Thymus (tissue), 14 donors: ENCODE data around the gene TULP3. TPM values are rescaled to one million over a fixed set of nuclear protein-coding genes. Genes with fewer than 3 reads are reported as not detected.

Experiments
- DNase-seq, 9 donors: peaks; one replicate each; pipeline ENCODE4 v3.0.0-alpha.2; 2013; ENCODE audit warnings: low spot score in 9 of 9, low read depth in 6 of 9, missing footprints in 1 of 9
- H3K27ac ChIP-seq, 2 donors: one replicate each; pipeline ENCODE4 v1.5.1; 2013; ENCODE audit warnings: control low read depth in 1 of 2, low read depth in 1 of 2, low read length in 1 of 2, mild to moderate bottlenecking in 1 of 2, moderate library complexity in 1 of 2
- H3K27me3 ChIP-seq, 2 donors: one replicate each; pipeline ENCODE4 v1.5.1; 2013; ENCODE audit warnings: low read length in 1 of 2; ENCODE audit not compliant: control insufficient read depth in 2 of 2, insufficient read depth in 1 of 2
- H3K36me3 ChIP-seq, 2 donors: one replicate each; pipeline ENCODE4 v1.5.1; 2013; ENCODE audit warnings: low read length in 1 of 2, mild to moderate bottlenecking in 1 of 2, moderate library complexity in 1 of 2; ENCODE audit not compliant: control insufficient read depth in 2 of 2, insufficient read depth in 2 of 2
- H3K4me1 ChIP-seq, 2 donors: one replicate each; pipeline ENCODE4 v1.5.1; 2013; ENCODE audit warnings: low read length in 2 of 2; ENCODE audit not compliant: control insufficient read depth in 2 of 2, insufficient read depth in 2 of 2
- H3K4me3 ChIP-seq, 2 donors: one replicate each; pipeline ENCODE4 v1.5.1; 2013; ENCODE audit warnings: low read length in 2 of 2, control low read depth in 1 of 2, mild to moderate bottlenecking in 1 of 2
- H3K9me3 ChIP-seq, 2 donors: one replicate each; pipeline ENCODE4 v1.5.1; 2013; ENCODE audit warnings: low read length in 1 of 2, mild to moderate bottlenecking in 1 of 2; ENCODE audit not compliant: control insufficient read depth in 2 of 2, insufficient read depth in 1 of 2
- WGBS: extraction: QIAGEN DNeasy Blood & Tissue Kit; methylation state at CpG from one replicate; pipeline ENCODE4 v1.1.7; 2013; 5-methylcytosine and 5-hydroxymethylcytosine counted together
- long read RNA-seq, 10 donors: transcript quantifications; one replicate each; lab custom pipeline, GENCODE V29; 2026
- polyA plus RNA-seq: library from polyadenylated mRNA; stranded (reverse); fragments of 200-250 nt; gene quantifications from one replicate; pipeline ENCODE4 v1.2.3, GENCODE V29; 2013
- total RNA-seq: library from RNA; stranded (reverse); fragments of 120-200 nt; gene quantifications from one replicate; pipeline ENCODE4 v1.2.4, GENCODE V29; 2013
- donor health status: healthy.

TULP3 gene, protein sequence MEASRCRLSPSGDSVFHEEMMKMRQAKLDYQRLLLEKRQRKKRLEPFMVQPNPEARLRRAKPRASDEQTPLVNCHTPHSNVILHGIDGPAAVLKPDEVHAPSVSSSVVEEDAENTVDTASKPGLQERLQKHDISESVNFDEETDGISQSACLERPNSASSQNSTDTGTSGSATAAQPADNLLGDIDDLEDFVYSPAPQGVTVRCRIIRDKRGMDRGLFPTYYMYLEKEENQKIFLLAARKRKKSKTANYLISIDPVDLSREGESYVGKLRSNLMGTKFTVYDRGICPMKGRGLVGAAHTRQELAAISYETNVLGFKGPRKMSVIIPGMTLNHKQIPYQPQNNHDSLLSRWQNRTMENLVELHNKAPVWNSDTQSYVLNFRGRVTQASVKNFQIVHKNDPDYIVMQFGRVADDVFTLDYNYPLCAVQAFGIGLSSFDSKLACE
- total RNA-seq (10.3 TPM), polyA plus RNA-seq (10.5 TPM)
- long read RNA-seq, donor 1, partial matches to known transcripts, result 0 of 1 reads
- long read RNA-seq, donor 1, other reads (novel, unspliced or antisense), result 0 of 1 reads
- long read RNA-seq, donor 2, result 0 reads
- long read RNA-seq, donor 3, partial matches to known transcripts, result 0 of 3 reads
- long read RNA-seq, donor 3, other reads (novel, unspliced or antisense), result 0 of 3 reads
- long read RNA-seq, donor 4, partial matches to known transcripts, result 0 of 2 reads
- long read RNA-seq, donor 4, other reads (novel, unspliced or antisense), result 0 of 2 reads
- long read RNA-seq, donor 5, partial matches to known transcripts, result 10 of 14 reads
- long read RNA-seq, donor 5, other reads (novel, unspliced or antisense), result 0 of 14 reads
- long read RNA-seq, donor 6, partial matches to known transcripts, result 0 of 3 reads
- long read RNA-seq, donor 6, other reads (novel, unspliced or antisense), result 0 of 3 reads
- long read RNA-seq, donor 7, partial matches to known transcripts, result 0 of 4 reads
- long read RNA-seq, donor 7, other reads (novel, unspliced or antisense), result 0 of 4 reads
- long read RNA-seq, donor 8, partial matches to known transcripts, result 0 of 1 reads
- long read RNA-seq, donor 8, other reads (novel, unspliced or antisense), result 0 of 1 reads
- long read RNA-seq, donor 9, partial matches to known transcripts, result 0 of 1 reads
- long read RNA-seq, donor 9, other reads (novel, unspliced or antisense), result 0 of 1 reads
- long read RNA-seq, donor 10, partial matches to known transcripts, result 0 of 3 reads
- long read RNA-seq, donor 10, other reads (novel, unspliced or antisense), result 0 of 3 reads

DNA sequence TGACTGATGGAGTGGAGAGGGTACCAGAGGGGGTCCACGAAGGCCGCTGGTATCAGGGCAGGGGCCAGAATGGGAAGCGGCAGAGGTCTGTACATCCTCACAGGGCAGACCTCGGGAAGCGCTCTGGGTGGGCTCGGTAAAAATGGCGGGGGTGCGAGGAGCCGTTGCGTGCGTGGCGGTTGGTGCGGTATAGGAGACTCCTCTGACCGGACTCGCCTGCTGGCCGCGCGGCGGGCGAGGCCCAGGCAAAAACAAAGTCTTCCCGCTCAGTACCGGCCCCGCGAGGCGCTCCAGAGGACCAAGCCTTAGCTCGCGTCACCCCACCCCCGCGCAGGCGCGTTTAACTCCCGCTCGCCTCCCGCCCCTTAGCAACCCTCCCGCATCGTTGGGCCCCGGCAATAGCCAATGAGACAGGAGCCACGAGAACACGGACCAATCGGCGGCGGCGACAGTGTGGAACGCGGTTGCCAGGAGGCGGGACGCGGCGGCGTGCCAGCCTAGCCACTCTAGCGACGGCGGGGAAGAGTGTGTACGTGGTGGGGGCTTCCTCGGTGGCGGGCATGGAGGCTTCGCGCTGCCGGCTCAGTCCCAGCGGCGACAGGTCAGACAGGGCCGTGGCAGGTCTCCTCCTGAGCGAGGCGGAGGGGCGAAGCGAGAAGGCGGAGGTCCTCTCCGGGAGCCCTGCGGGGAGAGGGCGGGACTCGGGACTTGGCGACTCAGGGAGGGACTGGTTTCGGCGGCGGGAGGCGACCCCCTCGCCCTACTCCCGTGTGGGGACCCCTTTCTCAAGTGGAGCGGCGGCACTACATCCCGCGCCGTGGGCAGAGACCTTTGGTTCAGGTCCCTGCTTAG is at the start of gene TULP3:
TULP3 (plus strand) TSS at position 504 of the 852 bp plus-strand sequence; CDS start at position 561, 57 bp downstream.
- whole genome bisulfite sequencing, result under 1% methylated on average over 83 of the region's 83 CpGs
- no peaks in the 10 kb centered on the region for H3K27me3 ChIP-seq
- peaks cover 8 to 26% of the 10 kb centered on the region in 2 donors for H3K36me3 ChIP-seq
- peak within 1 kb of the TSS; percentile 64 to 78 for H3K4me3 ChIP-seq
- H3K4me1 ChIP-seq, result peaks cover 10 to 13% of the 10 kb centered on the region in 2 donors
- H3K27ac ChIP-seq, result peak within 1 kb of the TSS; percentile 77 to 82
- DNase-seq, result peak; percentile 87 to 98 (median 95)
- no peaks in the 10 kb centered on the region for H3K9me3 ChIP-seq

DNA sequence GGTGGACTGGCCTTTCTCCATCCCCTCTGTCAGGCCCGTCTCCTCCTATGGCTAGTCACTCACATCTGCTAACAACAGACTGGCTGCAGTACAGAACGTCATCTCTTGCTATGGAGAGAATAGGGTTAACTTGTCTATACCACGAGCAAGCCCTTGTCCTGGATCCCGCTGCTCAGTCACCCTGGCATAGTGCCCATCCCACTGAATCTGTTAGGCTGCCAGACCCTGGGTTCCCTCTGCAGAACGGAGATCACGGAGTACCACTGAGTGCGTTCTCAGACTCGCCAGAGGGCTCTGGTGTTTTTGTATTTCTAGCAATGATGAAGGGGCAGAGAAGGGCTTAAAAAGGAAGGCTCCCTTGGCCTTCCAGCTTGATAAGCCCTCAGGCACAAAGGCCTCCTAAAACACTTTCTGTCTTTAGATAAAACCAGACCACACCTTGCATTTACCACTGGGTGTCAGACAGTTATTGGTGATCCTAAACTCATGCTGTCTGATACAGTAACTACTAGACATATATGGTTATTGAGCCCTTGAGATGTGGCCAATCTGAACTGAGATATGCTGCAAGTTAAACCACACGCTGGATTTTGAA is 49.5 kb upstream of the TULP3 start:
- Histone ChIP-seq H3K4me3 (no peak overlapping the region), H3K4me1 (peaks cover 0 to 7% of the 10 kb centered on the region in 2 donors), H3K36me3 (peaks cover 11 to 47% of the 10 kb centered on the region in 2 donors), H3K9me3 (no peaks in the 10 kb centered on the region), H3K27me3 (no peaks in the 10 kb centered on the region), H3K27ac (no peak overlapping the region)
- DNase-seq, result no peak
- 88% methylated on average over 9 of the region's 9 CpGs for WGBS

DNA sequence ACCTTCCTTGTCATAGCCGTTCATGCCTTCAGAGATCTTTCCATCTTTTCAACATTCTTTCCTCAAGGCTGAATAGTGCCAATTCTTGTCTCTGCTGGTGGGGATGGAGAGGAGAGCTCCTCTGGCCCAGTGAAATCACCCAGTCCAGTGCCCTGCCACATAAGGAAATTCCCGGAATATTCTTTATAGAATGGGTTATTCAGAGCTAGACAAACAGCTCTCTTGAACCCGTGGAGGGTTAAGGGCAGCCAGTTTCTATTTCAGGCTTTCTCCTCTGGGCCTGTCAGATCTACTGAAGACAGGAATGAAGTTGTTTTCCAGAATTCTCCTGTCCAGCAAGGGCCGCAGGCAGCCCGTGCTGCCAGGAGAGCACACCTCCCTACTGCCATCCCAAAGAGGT is 47.7 kb upstream of the TULP3 start:
- WGBS, result 92% methylated on average over 5 of the region's 5 CpGs
- H3K27me3 ChIP-seq, result no peaks in the 10 kb centered on the region
- H3K36me3 ChIP-seq, result peaks cover 11 to 40% of the 10 kb centered on the region in 2 donors
- H3K9me3 ChIP-seq, result no peaks in the 10 kb centered on the region
- H3K27ac ChIP-seq, result no peak overlapping the region
- H3K4me3 ChIP-seq, result no peak overlapping the region
- peaks cover 0 to 9% of the 10 kb centered on the region in 2 donors for H3K4me1 ChIP-seq
- no peak for DNase-seq

DNA sequence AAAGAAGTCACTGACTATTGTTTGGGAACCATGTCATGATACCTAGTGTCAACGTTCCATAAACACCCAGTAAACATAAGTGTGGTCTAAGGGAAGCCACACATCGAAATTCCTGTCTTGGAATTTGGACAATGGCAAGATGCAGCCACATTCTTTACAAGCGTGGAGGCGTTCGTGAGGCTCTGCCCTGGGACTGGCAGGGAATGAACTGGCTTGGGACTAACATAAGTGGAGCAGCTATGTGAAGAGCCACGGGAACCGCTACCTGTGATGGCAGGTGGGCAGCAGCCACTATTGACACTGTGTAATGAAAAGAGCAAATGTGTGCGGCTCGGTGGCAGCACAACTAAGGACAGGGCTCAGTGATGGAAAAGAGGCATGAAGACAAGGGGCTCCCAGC is 45.9 kb upstream of the TULP3 start:
- WGBS, result 95% methylated on average over 9 of the region's 9 CpGs
- Histone ChIP-seq H3K27ac (no peak overlapping the region), H3K9me3 (no peaks in the 10 kb centered on the region), H3K4me3 (no peak overlapping the region), H3K4me1 (peaks cover 0 to 9% of the 10 kb centered on the region in 2 donors), H3K36me3 (peaks cover 11 to 35% of the 10 kb centered on the region in 2 donors), H3K27me3 (no peaks in the 10 kb centered on the region)
- no peak for DNase-seq

DNA sequence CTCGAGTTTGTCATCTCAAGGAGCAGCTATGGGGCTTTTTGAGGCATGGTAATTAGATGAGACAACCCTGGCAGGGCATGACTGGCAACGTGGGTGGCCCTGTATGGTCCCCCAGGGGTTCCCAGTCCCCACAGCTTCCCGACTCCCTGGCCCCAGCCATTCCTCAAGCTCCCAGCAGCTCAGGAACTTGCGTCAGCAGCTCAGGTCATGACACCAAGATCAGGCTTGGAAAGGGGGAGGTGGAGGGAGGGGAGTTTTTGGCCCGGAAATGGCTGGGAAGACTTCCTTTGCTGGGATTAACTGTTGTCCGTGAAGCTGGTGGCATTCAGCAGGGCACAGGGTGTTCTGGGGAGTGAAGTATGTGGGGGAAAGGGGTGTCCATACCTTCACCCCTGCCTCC is 45.4 kb upstream of the TULP3 start:
- DNase-seq, result no peak
- Histone ChIP-seq H3K9me3 (no peaks in the 10 kb centered on the region), H3K36me3 (peaks cover 11 to 34% of the 10 kb centered on the region in 2 donors), H3K4me3 (no peak overlapping the region), H3K27me3 (no peaks in the 10 kb centered on the region), H3K4me1 (peaks cover 0 to 9% of the 10 kb centered on the region in 2 donors), H3K27ac (no peak overlapping the region)
- WGBS, result 87% methylated on average over 6 of the region's 6 CpGs

DNA sequence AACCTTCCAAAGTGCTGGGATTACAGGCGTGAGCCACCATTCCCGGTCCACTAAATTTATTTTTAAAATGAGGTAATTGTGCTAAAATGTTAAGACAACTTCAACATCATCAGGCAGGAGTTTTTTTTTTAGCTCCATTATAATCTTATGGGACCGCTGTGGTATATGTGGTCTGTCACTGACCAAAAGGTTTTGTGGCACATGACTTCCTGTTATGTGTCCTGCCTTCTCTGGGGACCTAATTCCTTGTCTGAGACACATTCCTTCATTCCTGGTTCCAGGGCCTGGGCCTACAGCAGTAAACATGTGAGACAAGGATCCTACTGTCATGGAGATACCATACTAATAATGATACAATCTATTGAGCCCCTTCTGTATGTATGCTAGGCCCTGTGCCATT is 38.8 kb upstream of the TULP3 start:
- H3K36me3 ChIP-seq, result peaks cover 7 to 16% of the 10 kb centered on the region in 2 donors
- WGBS, result 98% methylated on average over 3 of the region's 3 CpGs
- DNase-seq, result no peak

DNA sequence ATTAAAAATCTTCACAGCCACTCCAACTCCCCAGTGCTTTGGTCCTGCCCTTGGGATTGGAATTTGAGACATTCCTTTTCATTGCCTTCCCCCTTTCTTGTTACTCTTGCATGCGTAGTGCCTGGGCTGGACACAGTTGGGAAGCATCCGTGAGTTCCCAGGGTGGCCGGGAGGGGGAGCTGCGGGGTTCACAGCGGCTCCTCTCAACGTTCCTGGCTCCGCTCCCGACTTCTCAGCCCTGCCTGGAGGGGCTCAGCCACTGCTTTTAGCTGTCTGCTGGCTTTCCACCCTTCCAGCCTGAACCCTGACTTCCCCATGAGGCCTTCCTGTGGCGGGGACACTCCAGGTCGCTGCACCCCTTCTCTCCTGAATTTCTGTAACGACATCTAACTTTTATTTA is 37.1 kb upstream of the TULP3 start:
- 47% methylated on average over 11 of the region's 11 CpGs for WGBS
- Histone ChIP-seq H3K4me3 (no peak overlapping the region), H3K4me1 (no peaks in the 10 kb centered on the region), H3K9me3 (no peaks in the 10 kb centered on the region), H3K27me3 (no peaks in the 10 kb centered on the region), H3K36me3 (peaks cover 20 to 23% of the 10 kb centered on the region in 2 donors), H3K27ac (no peak overlapping the region)
- peak in 5 of 9 donors; percentile 13 to 52 (median 31) for DNase-seq

More for the DNA sequence above, 38.8 kb upstream of the TULP3 start:
- no peak overlapping the region for H3K4me3 ChIP-seq
- no peak overlapping the region for H3K27ac ChIP-seq
- no peaks in the 10 kb centered on the region for H3K27me3 ChIP-seq
- H3K4me1 ChIP-seq, result no peaks in the 10 kb centered on the region
- no peaks in the 10 kb centered on the region for H3K9me3 ChIP-seq
